SJSA1 (cell line): Measurements from ENCODE around the gene DLX6. TPM values are rescaled to one million over a fixed set of nuclear protein-coding genes. Genes with fewer than 3 reads are reported as not detected.
"Not testable (repeated sequence)": the region's sequence is repeated elsewhere in the genome, so short reads cannot be mapped to it uniquely, and the experiment has no call there.

Experiments used
- DNase-seq, 2 experiments: peaks; one replicate each; pipeline ENCODE4 v3.0.0-alpha.2; 2015 to 2020; ENCODE audit warnings: low spot score in 2 of 2, low read depth in 1 of 2
- H3K27ac ChIP-seq: fragments of 250-450 bp; sonication (Bioruptor Pico); 2 replicates; pipeline ENCODE4 v1.5.1; 2020; ENCODE audit warnings: mild to moderate bottlenecking, moderate library complexity
- H3K27me3 ChIP-seq: fragments of 250-450 bp; sonication (Bioruptor Pico); replicated peaks from 2 replicates; pipeline ENCODE4 v1.5.1; 2020; ENCODE audit warnings: mild to moderate bottlenecking, moderate library complexity
- H3K36me3 ChIP-seq: fragments of 250-450 bp; sonication (Bioruptor Pico); 2 replicates; pipeline ENCODE4 v1.5.1; 2020; ENCODE audit warnings: mild to moderate bottlenecking
- H3K4me1 ChIP-seq: fragments of 250-450 bp; sonication (Bioruptor Pico); replicated peaks from 2 replicates; pipeline ENCODE4 v1.6.1; 2021; ENCODE audit warnings: mild to moderate bottlenecking
- H3K4me3 ChIP-seq: fragments of 250-450 bp; sonication (Bioruptor Pico); 2 replicates; pipeline ENCODE4 v1.5.1; 2020; ENCODE audit warnings: mild to moderate bottlenecking
- H3K9me3 ChIP-seq: fragments of 250-450 bp; sonication (Bioruptor Pico); replicated peaks from 2 replicates; pipeline ENCODE4 v1.5.1; 2020; ENCODE audit warnings: mild to moderate bottlenecking
- total RNA-seq: library from RNA; depleted of rRNA; stranded (reverse); fragments of >200 nt; shearing (Covaris generic); gene quantifications from 2 replicates; pipeline ENCODE4 v1.2.3, GENCODE V29; 2014; rRNA removed

The DLX6 gene
- total RNA-seq, 1 experiment from 2014 or later: 3.3 TPM

- H3K27me3 ChIP-seq: no peaks in the 10 kb centered on the region
- H3K9me3 ChIP-seq: no peaks in the 10 kb centered on the region; the same call in 1 of the 2 replicates
- peak overlapping the region; percentile 31 for H3K4me3 ChIP-seq
- H3K36me3 ChIP-seq: peaks cover 8% of the 10 kb centered on the region; the same call in 1 of the 2 replicates
- H3K4me1 ChIP-seq: peaks cover 28% of the 10 kb centered on the region
- peak overlapping the region; percentile 52 for H3K27ac ChIP-seq
- DNase-seq: peak; percentile 81 to 86
Measured at GRCh38 chr7:97027427-97028234, 22.3 kb downstream of the DLX6 start.

GRCh38 chr7:97034213-97034852 lies 29.0 kb downstream of the DLX6 start:
- H3K4me1 ChIP-seq, H3K27ac ChIP-seq, H3K27me3 ChIP-seq, H3K4me3 ChIP-seq, DNase-seq, H3K9me3 ChIP-seq, H3K36me3 ChIP-seq: not testable (repeated sequence)

DNA sequence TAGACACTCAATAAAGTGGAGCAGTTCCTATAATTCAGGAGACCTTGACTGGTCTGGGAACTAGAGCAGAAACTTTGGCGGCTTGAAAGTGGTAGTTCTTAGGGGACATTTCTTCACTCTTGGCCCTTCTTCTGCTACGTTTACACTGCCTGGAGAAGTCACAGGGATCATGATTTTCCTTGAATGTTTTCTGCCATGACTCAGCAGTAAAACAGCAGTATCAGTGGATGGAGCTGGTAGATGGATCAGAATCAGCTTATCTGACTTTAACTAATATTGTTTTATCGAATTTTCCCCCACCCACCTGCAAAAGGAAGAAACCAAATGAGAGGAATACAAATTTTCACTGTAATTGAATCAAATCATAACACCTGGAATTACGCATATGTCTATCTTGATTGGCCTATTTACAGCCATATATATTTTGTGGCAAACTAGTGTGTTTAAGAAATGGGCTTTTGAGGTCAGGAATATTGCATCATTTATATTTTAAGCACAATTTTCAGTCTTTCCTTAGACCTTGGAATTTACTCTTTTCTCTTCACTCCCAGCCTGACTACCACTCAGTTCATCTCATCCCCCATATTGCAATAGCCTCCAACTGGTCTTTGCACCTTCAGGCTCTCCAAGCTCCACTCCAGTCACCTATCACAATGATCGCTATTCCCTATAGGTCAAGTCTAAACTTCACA lies 34.2 kb downstream of the DLX6 start:
- Histone ChIP-seq H3K27me3 (no peaks in the 10 kb centered on the region), H3K27ac (no peak overlapping the region), H3K4me1 (0 out of 2 replicates have a peak, but pooled peaks cover 5% of the 10 kb centered on the region), H3K36me3 (no peaks in the 10 kb centered on the region), H3K4me3 (no peak overlapping the region), H3K9me3 (no peaks in the 10 kb centered on the region)
- no peak for DNase-seq

GRCh38 chr7:97043281-97043680 lies 37.9 kb downstream of the DLX6 start:
- H3K27ac ChIP-seq: no peak overlapping the region
- DNase-seq: no peak
- H3K9me3 ChIP-seq: no peaks in the 10 kb centered on the region
- H3K27me3 ChIP-seq: no peaks in the 10 kb centered on the region
- no peaks in the 10 kb centered on the region for H3K36me3 ChIP-seq
- no peak overlapping the region for H3K4me3 ChIP-seq
- H3K4me1 ChIP-seq: no peaks in the 10 kb centered on the region

Other genes with a start within 250 kb of the DLX6 start
- 2.3 and 3.6 TPM in 2 replicates for gene DLX5, start 19.3 kb downstream of the DLX6 start, total RNA-seq
- 24.2 and 56.5 TPM in 2 replicates for gene SDHAF3, start 112.1 kb downstream of the DLX6 start, total RNA-seq